GM18870 (cell line): ENCODE measurements around the gene NAA38.
A peak's percentile ranks its signal among the peaks of the same experiment; 100 is the strongest.
"Not testable (repeated sequence)": the region's sequence is repeated elsewhere in the genome, so short reads cannot be mapped to it uniquely, and the experiment has no call there.

Experiments used
- ATAC-seq: cut with Tn5 transposase; IDR thresholded peaks from one replicate; pipeline ENCODE4 v1.9.1; 2021; ENCODE audit warnings: moderate library complexity; ENCODE audit not compliant: unreplicated experiment

The NAA38 gene

DNA sequence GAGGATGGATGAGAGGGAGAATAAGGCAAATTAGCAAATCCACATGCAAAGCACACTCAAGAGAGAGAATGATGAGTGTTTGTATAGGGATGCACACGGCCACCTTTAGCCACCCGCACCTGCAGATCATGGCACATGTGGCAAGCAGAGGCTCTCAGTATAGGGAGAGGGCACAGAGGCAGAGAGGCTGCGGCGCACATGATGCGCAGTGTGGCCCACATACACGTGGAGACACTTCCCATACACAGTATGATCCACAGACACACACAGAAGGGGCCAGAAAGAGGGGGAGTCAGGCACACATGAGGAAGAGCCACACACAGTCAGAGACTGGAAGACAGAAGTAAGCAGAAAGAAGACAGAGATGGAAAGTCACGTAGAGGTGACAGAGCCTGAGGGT lies 24.7 kb upstream of the NAA38 start:
- no peak for ATAC-seq

DNA sequence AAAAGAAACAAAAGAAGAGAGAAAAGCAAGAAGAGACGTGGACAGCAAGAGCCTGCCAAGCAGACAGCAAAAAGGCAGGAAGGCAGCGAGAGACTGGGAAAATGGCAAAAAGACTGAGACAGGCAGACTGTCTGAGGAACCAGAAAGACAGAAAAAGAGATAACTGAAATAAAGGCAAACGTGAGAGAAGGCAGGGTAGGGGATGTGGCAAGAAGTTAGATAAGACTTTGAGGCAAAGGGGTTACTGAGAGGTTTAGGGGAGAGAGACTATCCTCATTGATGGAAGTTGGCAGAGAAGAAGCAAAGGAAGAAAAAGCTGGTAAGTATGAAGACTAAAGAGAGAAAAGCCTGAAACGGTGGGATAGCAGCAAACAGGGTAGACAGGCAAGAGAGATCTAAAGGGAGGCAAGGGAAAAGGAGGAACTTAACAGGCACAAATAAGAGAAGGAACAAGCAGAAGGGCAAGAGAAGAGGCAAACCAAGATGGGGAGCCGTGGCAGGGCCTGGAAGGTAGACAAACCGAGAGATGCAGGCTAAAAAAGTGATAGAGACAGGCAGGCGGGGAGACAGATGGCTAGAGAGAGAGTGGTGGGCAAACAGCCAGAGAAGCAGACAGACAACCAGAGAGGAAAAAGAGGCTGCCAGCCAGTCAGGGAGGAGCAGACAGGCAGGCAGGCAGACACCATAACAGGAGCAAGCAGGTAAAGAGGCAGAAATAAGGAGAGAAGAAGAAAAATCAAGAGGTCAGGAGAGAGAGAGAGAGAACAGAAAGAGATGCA lies 24.1 kb upstream of the NAA38 start:
- no peak for ATAC-seq

DNA sequence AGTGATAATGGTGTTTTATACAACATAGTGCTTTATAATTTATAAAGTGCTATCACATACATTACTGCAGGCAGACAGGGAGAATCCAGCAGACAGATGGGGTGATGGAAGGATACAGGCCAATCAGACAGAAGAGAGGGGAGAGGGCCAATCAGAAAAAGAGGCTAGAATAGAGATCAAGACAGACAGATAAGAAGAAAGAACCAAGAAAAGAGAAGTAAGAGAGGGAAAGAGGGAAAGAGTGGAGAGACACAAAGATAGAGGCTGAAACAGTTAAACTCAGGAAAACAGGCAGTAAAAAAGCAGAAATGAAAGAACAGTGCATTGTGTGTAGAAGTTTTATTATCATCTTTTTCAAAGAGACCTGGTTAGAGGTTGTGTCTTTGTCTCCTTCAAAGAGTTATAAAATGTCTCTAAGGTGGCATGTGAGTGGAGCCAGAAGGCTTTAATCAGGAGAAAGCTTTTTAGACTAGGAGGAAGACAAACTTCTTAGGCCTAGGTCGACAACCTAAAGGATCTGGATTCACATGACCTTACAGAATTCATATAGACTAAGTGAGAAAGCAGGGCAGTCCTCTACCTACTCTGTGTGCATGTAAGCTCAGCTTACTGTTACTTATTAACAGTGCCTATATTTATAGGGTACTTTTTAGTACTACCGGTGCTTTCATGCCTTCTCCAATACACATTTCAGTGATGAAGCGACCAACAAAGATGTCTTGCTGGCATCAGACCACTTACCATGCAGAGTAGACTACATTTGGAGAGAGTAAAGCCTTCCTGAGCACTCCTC lies 22.9 kb upstream of the NAA38 start:
- ATAC-seq = no peak

DNA sequence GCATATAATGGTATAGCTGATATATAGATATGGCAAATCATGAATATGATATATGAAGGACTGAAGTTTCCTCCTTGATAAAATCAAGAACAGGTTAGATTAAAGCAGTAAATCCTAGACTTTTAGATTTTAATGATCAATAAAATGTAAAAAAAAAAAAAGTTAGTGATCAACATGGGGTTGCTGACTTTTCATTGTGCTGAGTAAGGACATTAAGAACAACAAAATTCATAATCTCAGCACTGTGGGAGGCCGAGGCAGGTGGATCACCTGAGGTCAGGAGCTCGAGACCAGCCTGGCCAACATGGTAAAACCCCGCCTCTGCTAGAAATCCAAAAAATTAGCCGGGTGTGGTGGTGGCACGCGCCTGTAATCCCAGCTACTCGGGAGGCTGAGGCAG lies 20.9 kb upstream of the NAA38 start:
- no peak for ATAC-seq

DNA sequence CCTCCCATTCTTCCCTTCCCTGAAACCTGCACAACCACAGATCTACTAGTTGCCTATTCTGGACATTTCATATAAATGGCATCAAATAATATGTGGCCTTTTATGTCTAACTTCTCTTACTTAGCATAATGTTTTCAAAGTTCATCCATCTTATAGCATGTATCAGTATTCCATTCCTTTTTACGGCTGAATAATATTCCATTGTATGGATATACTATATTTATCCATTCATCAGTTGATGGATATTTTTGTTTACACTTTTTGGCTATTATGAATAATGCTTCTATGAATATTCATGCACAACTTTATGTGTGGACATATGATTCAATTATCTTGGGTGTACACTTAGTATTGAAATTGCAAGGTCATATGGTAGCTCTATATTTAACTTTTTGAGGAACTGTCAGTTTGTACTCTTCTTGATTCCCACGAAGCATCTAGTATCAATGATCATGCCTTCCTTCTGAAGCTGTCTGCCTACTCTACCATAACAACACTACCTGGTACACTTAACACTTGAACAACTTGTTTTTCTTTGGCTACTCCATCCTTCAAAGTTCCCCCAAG lies 18.5 kb upstream of the NAA38 start:
- no peak for ATAC-seq

DNA sequence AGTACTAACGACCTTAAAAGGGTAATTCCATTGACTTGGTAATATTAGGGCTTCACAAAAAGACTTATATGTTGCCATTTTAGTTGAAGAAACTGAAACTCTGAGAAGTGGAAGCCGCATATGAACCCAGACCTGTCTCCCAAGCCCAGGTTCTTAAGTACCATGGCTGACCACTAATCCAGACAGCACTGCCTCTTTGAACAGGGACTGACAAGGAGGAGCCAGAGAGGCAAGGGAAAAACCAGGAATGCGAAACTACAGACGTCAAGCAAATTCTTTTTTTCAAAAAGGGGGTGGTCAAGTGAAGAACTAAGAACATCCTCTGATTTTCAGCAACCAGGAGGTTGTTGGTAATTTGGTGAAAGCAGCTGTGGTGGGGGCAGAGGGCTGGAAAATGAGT lies 15.7 kb upstream of the NAA38 start:
- ATAC-seq = no peak

DNA sequence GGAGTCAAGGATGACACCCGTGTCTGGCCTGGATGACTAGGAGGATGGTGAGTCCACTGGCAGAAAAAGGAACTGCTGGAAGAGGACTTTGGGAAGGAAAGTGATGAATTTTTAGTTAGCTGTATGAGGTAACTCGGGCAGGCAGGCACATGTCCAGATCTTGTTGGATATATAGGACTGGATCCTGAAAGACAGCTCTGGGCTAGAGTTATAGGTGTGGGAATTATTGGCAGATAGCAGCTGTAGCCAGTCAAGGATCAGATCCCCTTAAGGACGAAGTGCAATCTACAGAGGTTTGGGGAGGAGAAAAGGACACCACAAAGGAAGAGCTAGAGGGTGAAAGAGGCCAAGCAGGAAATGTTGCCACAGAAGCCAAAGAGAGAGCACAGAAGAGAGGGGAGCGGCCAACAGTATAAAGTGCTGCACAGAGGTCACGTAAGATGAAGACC lies 10.5 kb upstream of the NAA38 start:
- no peak for ATAC-seq

DNA sequence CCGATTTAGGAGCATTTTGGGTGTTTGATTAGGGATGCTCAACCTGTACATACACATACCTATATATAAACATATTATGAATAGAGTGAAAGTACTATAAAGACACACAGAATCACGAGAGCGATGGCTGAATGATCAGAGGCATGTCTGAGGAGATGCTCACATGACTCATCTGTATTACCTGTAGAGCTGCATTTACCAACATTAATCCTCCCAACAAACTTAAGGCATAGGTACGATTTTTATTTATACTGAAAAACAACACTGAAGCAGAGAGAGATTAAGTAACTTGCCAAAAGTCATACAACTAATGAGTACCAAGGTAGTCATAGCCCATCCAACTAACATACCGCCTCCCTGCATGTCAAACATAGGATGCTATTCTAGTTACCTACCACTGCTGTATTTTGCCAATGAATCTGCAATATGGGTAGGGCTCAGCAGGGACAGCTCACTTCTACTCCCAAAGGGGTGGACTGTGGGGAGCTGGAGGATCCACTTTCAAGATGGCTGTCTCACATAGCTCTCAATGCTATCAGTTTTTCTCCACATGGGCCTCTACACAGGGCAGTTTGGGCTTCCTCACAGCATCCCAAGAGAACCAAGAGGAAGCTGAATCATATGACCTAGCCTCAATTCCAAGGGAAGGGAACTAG lies 7.8 kb upstream of the NAA38 start:
- ATAC-seq = no peak

DNA sequence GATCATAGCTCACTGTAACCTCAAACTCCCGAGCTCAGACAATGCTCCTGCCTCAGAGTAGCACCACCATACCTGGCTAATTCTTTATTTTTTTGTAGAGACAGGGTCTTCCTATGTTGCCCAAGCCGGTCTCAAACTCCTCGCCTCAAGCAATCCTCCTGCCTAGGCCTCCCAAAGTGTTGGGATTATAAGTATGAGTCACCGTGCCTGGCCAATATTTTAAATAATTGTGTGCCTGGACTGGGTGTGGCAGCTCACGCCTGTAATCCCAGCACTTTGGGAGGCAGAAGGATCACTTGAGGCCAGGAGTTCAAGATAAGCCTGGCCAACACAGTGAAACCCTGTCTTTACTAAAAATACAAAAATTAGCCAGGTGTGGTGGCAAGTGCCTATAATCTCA lies 7.0 kb upstream of the NAA38 start:
- not testable (repeated sequence) for ATAC-seq

DNA sequence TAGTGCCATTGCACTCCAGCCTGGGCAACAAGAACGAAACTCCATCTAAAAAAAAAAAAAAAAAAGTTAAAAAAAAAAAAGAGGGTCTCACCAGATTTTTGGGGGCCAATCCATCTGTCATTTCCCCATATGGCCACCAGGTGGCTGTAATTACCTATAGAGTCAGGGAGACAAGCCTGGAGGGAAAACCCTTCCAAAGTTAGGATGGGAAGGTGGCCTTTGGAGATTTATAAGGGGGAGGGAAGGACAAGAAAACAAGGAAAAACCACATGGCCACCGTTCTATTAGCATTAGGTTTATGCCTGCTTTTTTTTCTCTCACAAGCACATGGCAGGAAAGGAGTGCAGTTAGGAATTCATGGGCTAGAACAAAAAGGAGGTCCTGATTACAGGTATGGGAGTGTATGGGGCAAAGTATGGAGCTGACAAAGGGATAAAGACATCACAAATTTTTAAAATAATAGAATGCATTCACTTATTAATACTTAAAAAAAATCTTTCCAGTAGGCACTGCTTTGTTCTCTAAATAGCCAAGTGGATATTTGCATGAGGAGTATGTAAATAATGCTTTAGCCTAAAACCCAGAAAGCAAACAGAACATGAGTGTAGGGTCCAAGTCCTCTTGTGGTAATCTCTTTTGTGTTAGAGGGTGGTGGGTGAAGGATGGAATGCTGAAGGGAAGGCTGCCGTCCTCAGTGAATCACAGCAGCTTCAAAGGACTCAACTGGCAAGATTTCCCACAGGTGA lies 5.5 kb upstream of the NAA38 start:
- ATAC-seq = no peak

DNA sequence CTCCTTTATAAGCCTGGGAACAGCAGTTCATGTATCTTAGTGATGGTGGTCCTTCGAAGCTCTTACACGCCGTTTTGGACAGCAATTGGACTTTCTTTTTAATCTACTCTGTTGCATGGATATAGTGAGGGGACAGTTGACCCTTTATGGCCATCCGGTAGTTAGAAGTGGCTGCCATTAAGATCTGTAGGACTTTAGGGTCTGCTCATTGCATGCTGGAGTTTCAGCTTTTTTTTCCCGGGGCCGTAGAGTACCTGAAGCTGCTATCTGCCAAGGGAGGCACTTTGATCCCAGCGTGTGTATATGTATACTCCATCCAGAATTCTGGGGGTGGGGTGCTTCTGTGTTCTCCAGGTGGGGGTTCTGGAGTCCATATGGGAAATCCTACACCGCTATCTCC lies 1.7 kb upstream of the NAA38 start:
- no peak for ATAC-seq

DNA sequence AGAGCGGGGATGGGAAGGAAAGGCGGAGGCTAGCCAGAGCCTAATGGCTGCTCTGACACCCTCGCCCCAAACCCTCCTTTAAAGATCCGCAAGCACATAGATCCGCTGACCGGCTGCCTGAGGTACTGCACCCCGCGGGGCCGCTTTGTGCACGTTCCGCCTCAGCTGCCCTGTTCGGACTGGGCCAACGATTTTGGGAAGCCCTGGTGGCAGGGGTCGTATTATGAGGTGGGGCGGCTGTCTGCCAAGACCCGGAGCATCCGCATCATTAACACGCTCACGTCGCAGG lies 1.1 kb upstream of the NAA38 start:
- no peak for ATAC-seq

DNA sequence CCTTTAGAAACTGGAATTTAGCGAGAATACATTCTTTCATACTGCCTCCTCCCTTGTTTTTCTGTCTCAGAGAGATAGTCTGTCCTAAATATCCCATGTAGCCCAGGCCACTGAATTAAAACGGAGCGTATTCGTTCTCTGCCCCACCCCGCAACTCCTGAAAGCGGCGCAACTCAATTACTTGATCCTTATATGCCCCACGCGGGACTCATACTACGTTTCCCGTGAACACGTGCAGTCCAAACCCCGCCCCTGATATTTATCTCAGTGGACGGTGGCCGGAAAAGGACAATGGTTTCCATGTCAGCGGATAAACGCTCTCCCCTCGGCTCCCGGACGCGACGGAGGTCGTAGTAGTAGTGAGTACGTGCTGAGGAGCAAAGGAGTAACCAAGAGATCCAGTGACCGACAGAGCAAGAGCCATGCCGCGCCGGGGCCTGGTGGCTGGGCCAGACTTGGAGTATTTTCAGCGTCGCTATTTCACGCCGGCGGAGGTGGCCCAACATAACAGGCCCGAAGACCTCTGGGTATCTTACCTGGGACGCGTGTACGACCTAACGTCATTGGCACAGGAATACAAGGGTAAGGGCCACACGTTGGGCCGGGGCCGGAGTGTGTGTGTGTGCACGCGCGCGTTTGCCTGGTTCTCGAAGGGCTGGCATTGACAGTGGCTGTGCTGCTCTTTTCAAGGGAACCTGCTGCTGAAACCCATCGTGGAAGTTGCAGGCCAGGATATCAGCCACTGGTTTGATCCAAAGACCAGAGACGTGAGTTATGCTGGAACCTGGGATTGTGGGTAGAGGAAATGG lies 558 bp upstream of the NAA38 start, which contains the start of gene CYB5D1:
Gene CYB5D1, plus strand, starts transcription at position 291 of the 809 bp plus-strand sequence. Its CDS starts 132 bp downstream, at position 423.
- ATAC-seq = peak; percentile 29

DNA sequence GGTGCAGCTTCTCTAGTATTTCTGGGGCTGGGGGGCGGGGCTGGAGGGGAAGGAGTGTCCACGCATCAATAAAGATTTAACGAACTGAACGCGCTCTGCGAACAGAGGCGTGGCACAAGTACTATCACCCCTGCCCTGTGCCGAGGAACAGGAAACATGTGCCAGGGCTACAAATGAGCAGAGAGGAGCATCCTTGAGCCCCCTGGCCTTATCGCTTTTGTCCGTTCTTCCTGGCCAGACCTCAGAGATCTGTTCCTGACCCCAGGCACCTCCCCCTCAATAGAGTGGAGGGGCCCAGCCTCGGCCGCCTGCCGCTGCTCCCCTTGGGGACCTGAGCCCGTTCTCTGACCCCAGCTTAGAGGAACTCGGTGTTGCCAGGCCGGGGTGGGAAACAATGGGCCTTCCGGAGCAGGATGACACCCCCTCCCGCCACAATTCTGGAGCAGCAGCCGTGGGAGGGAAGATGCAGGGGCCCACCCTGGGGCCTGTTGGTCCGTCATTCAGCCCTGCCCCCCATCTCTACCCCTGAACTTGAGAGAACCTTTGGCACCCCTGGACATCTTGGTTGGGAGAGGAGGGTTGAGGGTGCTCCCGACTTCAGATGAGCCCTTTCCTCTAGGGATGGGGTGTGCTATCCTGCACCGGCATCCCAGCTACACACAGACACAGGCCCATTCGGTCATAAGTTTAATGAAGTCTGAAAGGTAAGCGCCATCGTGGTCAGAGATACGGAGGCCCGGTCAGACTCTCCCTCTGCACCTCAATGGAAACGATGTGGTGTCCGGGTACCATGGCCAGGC lies 1.1 kb downstream of the NAA38 start:
- ATAC-seq = no peak

DNA sequence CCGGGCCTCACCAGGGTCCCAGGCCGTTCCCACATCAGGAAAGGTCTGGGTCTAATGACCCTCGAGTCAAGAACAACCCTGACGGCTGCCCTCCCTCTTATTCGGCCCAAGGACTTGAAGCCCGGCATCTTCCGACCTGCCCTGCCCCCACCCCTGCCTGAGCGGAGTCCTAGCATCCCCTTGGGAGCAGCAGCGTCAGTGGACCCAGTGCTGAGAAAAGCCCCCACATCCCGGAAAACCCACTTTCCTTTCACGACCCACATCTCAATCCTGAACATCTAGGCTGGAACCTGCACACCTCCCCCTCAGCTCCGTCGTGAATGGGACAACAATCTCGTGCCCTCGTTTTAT lies 1.7 kb downstream of the NAA38 start:
- ATAC-seq = no peak

DNA sequence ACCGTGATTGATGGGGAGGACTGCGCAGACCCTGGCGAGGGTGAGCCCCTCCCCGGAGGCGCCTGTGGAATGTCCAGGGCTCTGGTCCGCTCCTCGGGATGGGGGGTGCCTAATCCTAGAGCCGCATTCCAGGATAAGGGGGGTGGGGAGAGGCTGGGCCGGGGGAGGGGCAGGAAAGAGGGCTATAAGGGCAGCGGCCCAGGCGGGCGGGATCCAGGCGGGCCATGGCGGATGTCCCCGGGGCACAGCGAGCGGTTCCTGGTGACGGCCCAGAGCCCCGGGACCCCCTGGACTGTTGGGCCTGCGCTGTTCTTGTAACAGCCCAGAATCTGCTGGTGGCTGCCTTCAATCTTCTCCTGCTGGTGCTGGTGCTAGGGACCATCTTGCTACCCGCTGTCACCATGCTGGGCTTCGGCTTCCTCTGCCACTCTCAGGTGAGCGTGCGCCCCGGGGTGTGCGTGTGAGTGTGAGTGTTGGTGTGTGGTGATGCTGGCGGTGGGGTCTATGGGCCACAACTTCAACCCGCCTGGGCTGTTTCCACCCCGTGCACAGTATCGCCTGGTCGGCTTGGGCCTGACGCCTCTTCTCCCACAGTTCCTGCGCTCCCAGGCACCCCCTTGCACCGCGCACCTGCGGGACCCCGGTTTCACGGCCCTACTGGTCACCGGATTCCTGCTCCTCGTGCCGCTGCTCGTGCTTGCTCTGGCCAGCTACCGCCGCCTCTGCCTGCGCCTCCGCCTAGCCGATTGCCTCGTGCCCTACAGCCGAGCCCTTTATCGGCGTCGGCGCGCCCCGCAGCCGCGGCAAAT lies 2.3 kb downstream of the NAA38 start, which contains the start of gene TMEM88:
Gene TMEM88, plus strand, starts transcription at position 216 of the 809 bp plus-strand sequence. Its CDS starts 9 bp downstream, at position 225.
- no peak for ATAC-seq

DNA sequence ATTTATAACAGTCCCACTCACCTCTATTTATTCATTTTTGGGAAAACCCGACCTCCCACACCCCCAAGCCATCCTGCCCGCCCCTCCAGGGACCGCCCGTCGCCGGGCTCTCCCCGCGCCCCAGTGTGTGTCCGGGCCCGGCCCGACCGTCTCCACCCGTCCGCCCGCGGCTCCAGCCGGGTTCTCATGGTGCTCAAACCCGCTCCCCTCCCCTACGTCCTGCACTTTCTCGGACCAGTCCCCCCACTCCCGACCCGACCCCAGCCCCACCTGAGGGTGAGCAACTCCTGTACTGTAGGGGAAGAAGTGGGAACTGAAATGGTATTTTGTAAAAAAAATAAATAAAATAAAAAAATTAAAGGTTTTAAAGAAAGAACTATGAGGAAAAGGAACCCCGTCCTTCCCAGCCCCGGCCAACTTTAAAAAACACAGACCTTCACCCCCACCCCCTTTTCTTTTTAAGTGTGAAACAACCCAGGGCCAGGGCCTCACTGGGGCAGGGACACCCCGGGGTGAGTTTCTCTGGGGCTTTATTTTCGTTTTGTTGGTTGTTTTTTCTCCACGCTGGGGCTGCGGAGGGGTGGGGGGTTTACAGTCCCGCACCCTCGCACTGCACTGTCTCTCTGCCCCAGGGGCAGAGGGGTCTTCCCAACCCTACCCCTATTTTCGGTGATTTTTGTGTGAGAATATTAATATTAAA lies 3.1 kb downstream of the NAA38 start:
- ATAC-seq = no peak

DNA sequence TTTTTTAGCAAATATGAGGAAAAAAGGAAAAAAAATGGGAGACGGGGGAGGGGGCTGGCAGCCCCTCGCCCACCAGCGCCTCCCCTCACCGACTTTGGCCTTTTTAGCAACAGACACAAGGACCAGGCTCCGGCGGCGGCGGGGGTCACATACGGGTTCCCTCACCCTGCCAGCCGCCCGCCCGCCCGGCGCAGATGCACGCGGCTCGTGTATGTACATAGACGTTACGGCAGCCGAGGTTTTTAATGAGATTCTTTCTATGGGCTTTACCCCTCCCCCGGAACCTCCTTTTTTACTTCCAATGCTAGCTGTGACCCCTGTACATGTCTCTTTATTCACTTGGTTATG lies 3.7 kb downstream of the NAA38 start:
- ATAC-seq = no peak
